Fibroblast of villous mesenchyme (primary cell): ENCODE data around the gene SPATA31E1. TPM values are rescaled to one million over a fixed set of nuclear protein-coding genes. Genes with fewer than 3 reads are reported as not detected.
"Not testable (repeated sequence)": the region's sequence is repeated elsewhere in the genome, so short reads cannot be mapped to it uniquely, and the experiment has no call there.

Experiments
- DNase-seq: peaks from one replicate; pipeline ENCODE4 v3.0.0-alpha.2; 2010; ENCODE audit warnings: low read depth
- H3K4me3 ChIP-seq: 2 replicates; pipeline ENCODE4 v1.5.1; 2011; ENCODE audit warnings: low read depth, mild to moderate bottlenecking, low read length
- total RNA-seq: library from RNA; depleted of rRNA; stranded (reverse); fragments of >200 nt; gene quantifications from 2 replicates; pipeline ENCODE4 v1.2.3, GENCODE V29; 2012

SPATA31E1 gene
- total RNA-seq, 1 donor: not detected

- H3K4me3 ChIP-seq, DNase-seq: not testable (repeated sequence)
Measured at GRCh38 chr9:87924851-87925250, 42.2 kb downstream of the SPATA31E1 start.

GRCh38 chr9:87929152-87929551 lies 46.5 kb downstream of the SPATA31E1 start:
- not testable (repeated sequence) for H3K4me3 ChIP-seq, DNase-seq

- not testable (repeated sequence) for DNase-seq, H3K4me3 ChIP-seq
Measured at GRCh38 chr9:87934444-87934843, 51.8 kb downstream of the SPATA31E1 start.

- DNase-seq, H3K4me3 ChIP-seq: not testable (repeated sequence)
Measured at GRCh38 chr9:87937352-87937751, 54.7 kb downstream of the SPATA31E1 start.

GRCh38 chr9:87937918-87938317 lies 55.2 kb downstream of the SPATA31E1 start:
- not testable (repeated sequence) for DNase-seq, H3K4me3 ChIP-seq

GRCh38 chr9:87938336-87938735 lies 55.7 kb downstream of the SPATA31E1 start:
- not testable (repeated sequence) for H3K4me3 ChIP-seq, DNase-seq

Other genes starting within 250 kb of the SPATA31E1 start
- 156 and 163 TPM in 2 replicates for gene CTSL, start 156.8 kb upstream of the SPATA31E1 start, total RNA-seq
- gene SPATA31C1, start 35.1 kb downstream of the SPATA31E1 start, total RNA-seq: not detected in 2 replicates
- gene CDK20, start 91.7 kb downstream of the SPATA31E1 start, total RNA-seq: 5.8 and 7.8 TPM in 2 replicates